UCSD-AML1 (cell line): ENCODE results near the gene INTS15.

Experiments
- DNase-seq: peaks from one replicate; lab custom pipeline; 2025; ENCODE audit not compliant: unreplicated experiment; lab: John Stamatoyannopoulos, UW

Gene INTS15

GRCh38 chr7:6589829-6590644 lies at the start of gene INTS15:
Gene INTS15 (plus strand): TSS chr7:6590021. CDS start chr7:6590284, 263 bp downstream.
- DNase-seq = peak; percentile 72

DNA sequence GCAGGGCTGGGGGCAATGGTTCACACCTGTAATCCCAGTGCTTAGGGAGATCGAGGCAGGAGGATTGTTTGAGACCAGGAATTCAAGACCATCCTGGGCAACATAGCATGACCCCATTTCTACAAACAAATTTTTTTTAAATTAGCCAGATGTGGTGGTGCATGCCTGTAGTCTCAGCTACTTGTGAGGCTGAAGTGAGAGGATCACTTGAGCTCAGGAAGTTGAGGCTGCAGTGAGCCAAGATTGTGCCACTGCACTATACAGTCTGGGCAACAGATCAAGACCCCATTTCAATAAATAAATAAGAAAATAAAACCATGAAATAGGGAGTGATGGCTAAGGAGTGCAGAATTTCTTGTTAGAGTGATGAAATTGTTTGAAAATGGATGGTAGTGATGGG lies 47.5 kb upstream of the INTS15 start:
- DNase-seq = no peak

GRCh38 chr7:6545398-6546126 lies 44.3 kb upstream of the INTS15 start:
- DNase-seq = no peak

- DNase-seq = no peak
Measured at GRCh38 chr7:6546498-6547251, 43.1 kb upstream of the INTS15 start.

- no peak for DNase-seq
Measured at GRCh38 chr7:6547400-6547799, 42.4 kb upstream of the INTS15 start.

DNA sequence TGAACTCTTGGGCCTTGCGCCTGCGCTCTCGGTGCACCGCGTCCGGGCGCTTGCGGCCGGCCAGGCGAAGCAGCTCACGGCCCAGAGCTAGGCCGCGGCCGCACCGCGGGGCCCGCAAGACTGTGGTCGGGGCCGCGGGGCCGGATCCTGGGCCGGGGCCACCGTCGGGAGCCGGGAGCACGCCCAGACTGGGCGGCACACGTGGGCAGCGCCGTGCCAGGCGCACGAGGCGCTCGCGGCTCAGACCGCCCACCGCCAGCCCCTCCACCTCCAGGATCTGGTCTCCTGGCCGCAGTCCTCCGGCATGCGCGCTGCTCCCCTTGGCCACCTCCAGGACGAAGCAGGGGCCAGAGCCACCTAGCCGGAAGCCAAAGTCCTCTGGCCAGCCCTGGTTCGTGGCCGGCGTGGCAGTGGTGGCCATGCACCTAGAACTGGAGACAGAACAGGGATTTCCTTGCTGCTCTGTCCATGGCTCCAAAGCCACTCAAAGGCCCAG lies 38.8 kb upstream of the INTS15 start, which contains the start of gene GRID2IP:
GRID2IP (minus strand) TSS at position 446 of the 496 bp plus-strand sequence; CDS start at position 421, 25 bp downstream.
- DNase-seq = no peak

GRCh38 chr7:6553448-6554044 lies 36.3 kb upstream of the INTS15 start:
- no peak for DNase-seq

- no peak for DNase-seq
Measured at GRCh38 chr7:6554848-6555247, 35.0 kb upstream of the INTS15 start.

DNA sequence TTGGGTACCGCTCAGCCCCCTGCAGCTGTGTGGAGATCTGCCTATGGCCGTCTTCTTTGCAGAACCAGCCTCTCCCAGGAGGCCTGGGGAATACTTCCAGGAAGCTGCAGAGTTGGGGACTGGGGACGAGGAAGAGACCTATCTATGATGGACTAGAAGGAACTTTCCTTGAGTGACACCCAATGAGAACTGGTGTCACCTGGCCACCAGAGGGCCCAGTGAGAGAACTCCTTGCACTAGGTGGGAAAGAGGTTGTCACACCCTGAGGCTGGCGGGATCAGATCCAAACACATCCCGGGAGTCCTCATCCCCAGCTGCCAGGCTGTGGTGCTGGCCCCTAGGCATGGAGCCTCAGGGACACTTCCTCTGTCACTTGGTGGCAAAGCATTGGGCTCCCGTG lies 33.6 kb upstream of the INTS15 start:
- no peak for DNase-seq

- peak; percentile 9 for DNase-seq
Measured at GRCh38 chr7:6558837-6559236, 31.0 kb upstream of the INTS15 start.

DNA sequence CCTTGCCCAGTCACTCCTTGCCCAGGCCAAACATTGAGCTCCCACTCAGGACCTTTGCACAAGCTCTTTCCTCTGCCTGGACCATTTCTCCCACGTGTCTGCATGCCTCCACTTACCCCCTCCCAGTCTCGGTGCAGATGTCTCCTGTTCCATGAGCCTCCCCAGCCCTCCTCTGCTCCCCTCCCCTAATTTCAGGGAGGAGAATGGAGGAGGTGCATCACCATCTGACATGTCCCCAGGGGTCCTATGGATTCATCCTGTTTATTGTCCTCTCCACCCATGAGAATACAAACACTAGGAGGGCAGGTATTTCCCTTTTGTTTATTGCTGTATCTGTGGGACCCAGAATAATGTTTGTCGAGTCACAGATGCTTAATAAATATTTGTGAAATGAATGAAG lies 29.9 kb upstream of the INTS15 start:
- no peak for DNase-seq

GRCh38 chr7:6562106-6562505 lies 27.7 kb upstream of the INTS15 start:
- DNase-seq = no peak

DNA sequence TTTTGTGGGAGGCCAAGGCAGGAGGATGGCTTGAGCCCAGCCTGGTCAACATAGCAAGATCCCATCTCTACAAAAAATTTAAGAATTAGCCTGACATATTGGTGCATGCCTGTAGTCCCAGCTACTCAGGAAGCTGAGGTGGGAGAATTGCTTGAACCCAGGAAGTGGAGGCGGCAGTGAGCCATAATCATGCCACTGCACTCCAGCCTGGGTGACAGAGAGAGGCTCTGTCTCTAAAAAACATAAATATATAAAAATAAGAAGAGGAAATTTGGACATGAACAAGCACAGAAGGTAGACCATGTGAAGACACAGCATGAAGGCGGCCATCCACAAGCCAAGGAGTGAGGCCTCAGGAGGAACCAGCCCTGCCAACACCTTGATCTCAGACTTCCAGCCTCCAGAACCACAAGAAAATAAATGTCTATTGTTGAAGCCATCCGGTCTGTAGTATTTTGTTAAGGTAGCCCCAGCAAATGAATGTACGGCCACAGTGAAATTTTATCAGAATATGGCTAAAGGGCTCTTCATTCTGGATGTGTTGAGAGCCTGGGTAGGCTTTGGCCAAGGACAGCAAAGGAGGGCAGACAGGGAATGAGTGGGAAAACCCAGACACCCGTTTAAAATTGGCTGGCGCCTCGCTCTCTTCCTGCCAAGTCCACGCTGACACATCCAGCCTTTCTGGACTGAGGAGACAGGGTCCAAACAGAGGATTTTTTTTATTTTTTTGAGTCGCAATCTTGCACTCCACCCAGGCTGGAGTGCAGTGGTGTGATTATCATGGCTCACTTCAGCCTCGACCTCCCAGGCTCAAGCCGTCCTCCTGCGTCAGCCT lies 25.7 kb upstream of the INTS15 start:
- DNase-seq = no peak

DNA sequence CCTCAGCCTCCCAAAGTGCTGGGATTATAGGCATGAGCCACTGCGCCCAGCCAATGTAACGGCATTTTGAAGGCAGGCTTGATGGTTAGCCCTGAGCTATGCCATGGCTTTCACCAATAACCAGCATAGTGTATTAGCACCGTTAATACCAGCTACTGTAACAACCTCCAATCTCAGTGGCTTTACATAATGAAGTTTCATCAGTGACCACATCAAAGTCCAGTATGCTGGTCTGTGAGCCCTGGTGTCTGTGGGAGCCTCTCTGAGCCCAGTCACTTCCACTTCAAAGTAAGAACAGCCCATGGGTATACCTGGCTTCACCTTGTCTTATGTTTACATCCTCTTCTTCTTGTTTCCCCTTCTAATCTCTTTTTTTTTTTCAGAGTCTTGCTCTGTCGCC lies 24.2 kb upstream of the INTS15 start:
- DNase-seq = no peak

DNA sequence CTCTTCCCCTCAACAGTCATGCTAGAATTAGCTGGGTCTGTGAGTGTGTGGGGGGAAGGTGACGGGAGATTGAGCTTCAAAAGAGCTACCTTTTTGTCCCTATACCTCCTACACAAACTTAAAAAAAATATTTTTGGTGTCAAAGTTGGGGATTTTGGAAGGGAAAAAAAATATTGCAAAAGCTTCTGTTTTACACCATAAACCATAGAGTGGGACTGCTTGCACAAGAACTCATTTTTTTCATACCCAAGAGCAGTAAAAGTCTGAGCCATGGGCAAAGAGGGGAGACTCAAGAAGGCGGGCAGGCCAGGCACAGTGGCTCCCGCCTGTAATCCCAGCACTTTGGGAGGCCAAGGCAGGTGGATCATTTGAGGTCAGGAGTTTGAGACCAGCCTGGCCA lies 21.9 kb upstream of the INTS15 start:
- DNase-seq = no peak

GRCh38 chr7:6571160-6571779 lies 18.6 kb upstream of the INTS15 start:
- no peak for DNase-seq

- no peak for DNase-seq
Measured at GRCh38 chr7:6575281-6576023, 14.4 kb upstream of the INTS15 start.

GRCh38 chr7:6576024-6576866 lies 13.6 kb upstream of the INTS15 start:
- no peak for DNase-seq
